Right kidney (tissue), 9 donors: ENCODE data around the gene LAMC2.
A peak's percentile ranks its signal among the peaks of the same experiment; 100 is the strongest.
"Not testable (repeated sequence)": the region's sequence is repeated elsewhere in the genome, so short reads cannot be mapped to it uniquely, and the experiment has no call there.

Source experiments
- DNase-seq: peaks from one replicate; pipeline ENCODE4 v3.0.0-alpha.2; 2016
- long read RNA-seq, 8 donors: transcript quantifications; one replicate each; lab custom pipeline, GENCODE V29; 2026

LAMC2 gene
- long read RNA-seq, donor 1, result 0 reads
- long read RNA-seq, donor 2, result 0 reads
- long read RNA-seq, donor 3, result 0 reads
- long read RNA-seq, donor 4, result 0 reads
- long read RNA-seq, donor 5, full-length matches to known transcripts, result 1 of 1 reads
- long read RNA-seq, donor 5, partial matches to known transcripts, result 0 of 1 reads
- long read RNA-seq, donor 5, other reads (novel, unspliced or antisense), result 0 of 1 reads
- long read RNA-seq, donor 6, full-length matches to known transcripts, result 1 of 1 reads
- long read RNA-seq, donor 6, partial matches to known transcripts, result 0 of 1 reads
- long read RNA-seq, donor 6, other reads (novel, unspliced or antisense), result 0 of 1 reads
- long read RNA-seq, donor 7, result 0 reads
- long read RNA-seq, donor 8, full-length matches to known transcripts, result 2 of 2 reads
- long read RNA-seq, donor 8, partial matches to known transcripts, result 0 of 2 reads
- long read RNA-seq, donor 8, other reads (novel, unspliced or antisense), result 0 of 2 reads

GRCh38 chr1:183185941-183186490, at the start of gene LAMC2:
TSS of gene LAMC2 (plus strand) at chr1:183186264. CDS start at chr1:183186353, 89 bp downstream.
- DNase-seq, result peak; percentile 72

GRCh38 chr1:183137782-183138181, 48.3 kb upstream of the LAMC2 start:
- no peak for DNase-seq

- no peak for DNase-seq
Measured at GRCh38 chr1:183138301-183138700, 47.8 kb upstream of the LAMC2 start.

- DNase-seq, result no peak
Measured at GRCh38 chr1:183139281-183139942, 46.7 kb upstream of the LAMC2 start.

- DNase-seq, result no peak
Measured at GRCh38 chr1:183140633-183141032, 45.4 kb upstream of the LAMC2 start.

GRCh38 chr1:183142171-183142570, 43.9 kb upstream of the LAMC2 start:
- DNase-seq, result no peak

- DNase-seq, result no peak
Measured at GRCh38 chr1:183143576-183144315, 42.3 kb upstream of the LAMC2 start.

- no peak for DNase-seq
Measured at GRCh38 chr1:183144752-183145151, 41.3 kb upstream of the LAMC2 start.

- no peak for DNase-seq
Measured at GRCh38 chr1:183147735-183148134, 38.3 kb upstream of the LAMC2 start.

GRCh38 chr1:183148599-183148998, 37.5 kb upstream of the LAMC2 start:
- no peak for DNase-seq

- no peak for DNase-seq
Measured at GRCh38 chr1:183149273-183149672, 36.8 kb upstream of the LAMC2 start.

- not testable (repeated sequence) for DNase-seq
Measured at GRCh38 chr1:183150032-183150431, 36.0 kb upstream of the LAMC2 start.

- no peak for DNase-seq
Measured at GRCh38 chr1:183150445-183150844, 35.6 kb upstream of the LAMC2 start.

GRCh38 chr1:183152180-183152579, 33.9 kb upstream of the LAMC2 start:
- no peak for DNase-seq

- no peak for DNase-seq
Measured at GRCh38 chr1:183155939-183156338, 30.1 kb upstream of the LAMC2 start.

GRCh38 chr1:183159960-183160359, 26.1 kb upstream of the LAMC2 start:
- no peak for DNase-seq

GRCh38 chr1:183161391-183161790, 24.7 kb upstream of the LAMC2 start:
- no peak for DNase-seq

GRCh38 chr1:183163316-183163715, 22.7 kb upstream of the LAMC2 start:
- DNase-seq, result no peak

- no peak for DNase-seq
Measured at GRCh38 chr1:183164340-183164739, 21.7 kb upstream of the LAMC2 start.

GRCh38 chr1:183164963-183165362, 21.1 kb upstream of the LAMC2 start:
- no peak for DNase-seq

- DNase-seq, result no peak
Measured at GRCh38 chr1:183165456-183165855, 20.6 kb upstream of the LAMC2 start.

GRCh38 chr1:183166454-183166853, 19.6 kb upstream of the LAMC2 start:
- DNase-seq, result no peak

- no peak for DNase-seq
Measured at GRCh38 chr1:183167676-183168075, 18.4 kb upstream of the LAMC2 start.
